HG02798 (cell line): ENCODE data around the gene PTN.
"Not testable (repeated sequence)": the region's sequence is repeated elsewhere in the genome, so short reads cannot be mapped to it uniquely, and the experiment has no call there.

Experiments used
- ATAC-seq: cut with Tn5 transposase; IDR thresholded peaks from one replicate; pipeline ENCODE4 v1.9.1; 2021; ENCODE audit warnings: mild to moderate bottlenecking; ENCODE audit not compliant: unreplicated experiment, poor library complexity

PTN gene

GRCh38 chr7:137196648-137197047 lies 146.9 kb downstream of the PTN start:
- ATAC-seq, result no peak

- ATAC-seq, result no peak
These were observed 147.5 kb downstream of the PTN start for GRCh38 chr7:137195996-137196395.

GRCh38 chr7:137181619-137182018 lies 161.9 kb downstream of the PTN start:
- not testable (repeated sequence) for ATAC-seq
